GM23338 (cell line): Measurements from ENCODE around the gene YTHDC2. TPM values are rescaled to one million over a fixed set of nuclear protein-coding genes. Genes with fewer than 3 reads are reported as not detected.

Source experiments
- ATAC-seq: fragments of 200-7000 bp; cut with Tn5 transposase; 3 replicates; pipeline ENCODE4 v1.9.1; 2020
- DNase-seq: peaks from one replicate; pipeline ENCODE4 v3.0.0-alpha.2; 2015; ENCODE audit warnings: low spot score
- H2AFZ ChIP-seq: fragments of 200-600 bp; sonication (generic); 2 replicates; pipeline ENCODE4 v1.8.0; 2016; ENCODE audit warnings: antibody characterized with exemption, mild to moderate bottlenecking, moderate library complexity
- H3F3A ChIP-seq: fragments of 200-600 bp; sonication (generic); replicated peaks from 2 replicates; pipeline ENCODE4 v1.8.0; 2017; ENCODE audit warnings: antibody characterized with exemption, mixed run types, low read depth
- H3K27ac ChIP-seq: fragments of 200-600 bp; sonication (generic); 2 replicates; pipeline ENCODE4 v1.6.1; 2016; ENCODE audit warnings: low read depth
- H3K27me3 ChIP-seq: fragments of 200-600 bp; sonication (generic); 2 replicates; pipeline ENCODE4 v1.8.0; 2016; ENCODE audit warnings: mild to moderate bottlenecking, mixed run types, moderate library complexity; ENCODE audit not compliant: insufficient read depth
- H3K36me3 ChIP-seq: fragments of 200-600 bp; sonication (generic); 2 replicates; pipeline ENCODE4 v1.8.0; 2016; ENCODE audit warnings: mild to moderate bottlenecking; ENCODE audit not compliant: insufficient read depth
- H3K4me1 ChIP-seq: fragments of 200-600 bp; sonication (generic); 2 replicates; pipeline ENCODE4 v1.8.0; 2016; ENCODE audit warnings: mild to moderate bottlenecking, moderate library complexity; ENCODE audit not compliant: insufficient read depth
- H3K4me2 ChIP-seq: fragments of 200-600 bp; sonication (generic); 2 replicates; pipeline ENCODE4 v1.7.1; 2017; ENCODE audit warnings: mixed run types
- H3K4me3 ChIP-seq: fragments of 200-600 bp; sonication (generic); 2 replicates; pipeline ENCODE4 v1.6.1; 2016; ENCODE audit warnings: mixed run types
- H3K79me2 ChIP-seq: fragments of 200-600 bp; sonication (generic); replicated peaks from 2 replicates; pipeline ENCODE4 v1.8.0; 2017; ENCODE audit warnings: mild to moderate bottlenecking; ENCODE audit not compliant: insufficient read depth
- H3K9me2 ChIP-seq: fragments of 200-600 bp; sonication (generic); 2 replicates; pipeline ENCODE4 v1.8.0; 2017; ENCODE audit not compliant: insufficient read depth
- H4K20me1 ChIP-seq: fragments of 200-600 bp; sonication (generic); replicated peaks from 2 replicates; pipeline ENCODE4 v1.8.0; 2017; ENCODE audit warnings: mild to moderate bottlenecking; ENCODE audit not compliant: insufficient read depth
- H3K27ac Mint-ChIP-seq: 2 replicates; pipeline ENCODE4 v1.8.0; 2020; ENCODE audit warnings: inconsistent platforms, mild to moderate bottlenecking, moderate library complexity, mixed read lengths
- H3K27me3 Mint-ChIP-seq: 3 replicates; pipeline ENCODE4 v1.8.0; 2022; ENCODE audit warnings: low read depth, mild to moderate bottlenecking, moderate library complexity, mixed read lengths, inconsistent platforms; ENCODE audit not compliant: insufficient read depth, poor library complexity
- H3K36me3 Mint-ChIP-seq: 3 replicates; pipeline ENCODE4 v1.8.0; 2021; ENCODE audit warnings: low read depth, mild to moderate bottlenecking, inconsistent platforms, moderate library complexity, mixed read lengths
- H3K4me1 Mint-ChIP-seq: 3 replicates; pipeline ENCODE4 v1.8.0; 2020; ENCODE audit warnings: mild to moderate bottlenecking, inconsistent platforms, mixed read lengths
- H3K4me3 Mint-ChIP-seq: 3 replicates; pipeline ENCODE4 v1.8.0; 2021; ENCODE audit warnings: moderate library complexity, mild to moderate bottlenecking, inconsistent platforms, mixed read lengths
- H3K9me3 Mint-ChIP-seq: 3 replicates; pipeline ENCODE4 v1.8.0; 2020; ENCODE audit warnings: moderate library complexity, mild to moderate bottlenecking, inconsistent platforms, mixed read lengths
- CTCF ChIP-seq, 2 experiments: fragments of 200-600 bp in 1 of 2; sonication (generic) in 1 of 2; conservative IDR thresholded peaks; 2 replicates each; pipeline versions ENCODE4 v1.5.1 to v1.6.1; 2016 to 2017; ENCODE audit warnings: antibody characterized with exemption in 2 of 2, low read depth in 2 of 2, mild to moderate bottlenecking in 2 of 2, moderate library complexity in 1 of 2
- ETS1 ChIP-seq: IDR thresholded peaks from 2 replicates; pipeline ENCODE4 v1.6.1; 2016; ENCODE audit warnings: antibody characterized with exemption
- EZH2 ChIP-seq: fragments of 200-600 bp; sonication (generic); IDR thresholded peaks from one replicate; pipeline ENCODE4 v1.8.0; 2017; ENCODE audit warnings: antibody characterized with exemption, mild to moderate bottlenecking, low read depth; ENCODE audit not compliant: unreplicated experiment
- EZH2phosphoT487 ChIP-seq: fragments of 200-600 bp; sonication (generic); IDR thresholded peaks from one replicate; pipeline ENCODE4 v1.8.1; 2018; ENCODE audit warnings: antibody characterized with exemption; ENCODE audit not compliant: unreplicated experiment
- POLR2AphosphoS5 ChIP-seq: IDR thresholded peaks from 2 replicates; pipeline ENCODE4 v1.6.1; 2016; ENCODE audit warnings: antibody characterized with exemption, low read depth
- REST ChIP-seq: IDR thresholded peaks from one replicate; pipeline ENCODE4 v1.6.1; 2018; ENCODE audit warnings: antibody characterized with exemption; ENCODE audit not compliant: unreplicated experiment
- STAT1 ChIP-seq: IDR thresholded peaks from one replicate; pipeline ENCODE4 v1.6.1; 2016; ENCODE audit warnings: antibody characterized with exemption; ENCODE audit not compliant: unreplicated experiment
- ZNF114 ChIP-seq: fragments of 250-450 bp; sonication (Bioruptor Pico); IDR thresholded peaks from 2 replicates; pipeline ENCODE4 v1.5.0; 2020; ENCODE audit warnings: mild to moderate bottlenecking, moderate library complexity
- ZNF331 ChIP-seq: fragments of 250-450 bp; sonication (Bioruptor Pico); IDR thresholded peaks from 2 replicates; pipeline ENCODE4 v1.5.0; 2020; ENCODE audit warnings: low read depth, mild to moderate bottlenecking, moderate library complexity
- polyA plus RNA-seq: library from polyadenylated mRNA; unstranded; fragments of >200 nt; fragmentation: Nextera tagmentation; extraction: Ambion mirVana; gene quantifications from 2 replicates; pipeline ENCODE4 v1.2.1, GENCODE V29; 2016
- total RNA-seq: library from RNA; depleted of rRNA; stranded (reverse); fragments of >200 nt; shearing (Covaris generic); gene quantifications from 2 replicates; pipeline ENCODE4 v1.2.3, GENCODE V29; 2014
- TF ChIP-seq, protein P1 (sequence below): fragments of 250-450 bp; sonication (Bioruptor Pico); IDR thresholded peaks from 2 replicates; pipeline ENCODE4 v1.5.0; 2020; ENCODE audit warnings: mild to moderate bottlenecking, moderate library complexity

The YTHDC2 gene
- total and polyA plus RNA-seq, 2 experiments from 2014 or later = 19.9 to 33.9 TPM

DNA sequence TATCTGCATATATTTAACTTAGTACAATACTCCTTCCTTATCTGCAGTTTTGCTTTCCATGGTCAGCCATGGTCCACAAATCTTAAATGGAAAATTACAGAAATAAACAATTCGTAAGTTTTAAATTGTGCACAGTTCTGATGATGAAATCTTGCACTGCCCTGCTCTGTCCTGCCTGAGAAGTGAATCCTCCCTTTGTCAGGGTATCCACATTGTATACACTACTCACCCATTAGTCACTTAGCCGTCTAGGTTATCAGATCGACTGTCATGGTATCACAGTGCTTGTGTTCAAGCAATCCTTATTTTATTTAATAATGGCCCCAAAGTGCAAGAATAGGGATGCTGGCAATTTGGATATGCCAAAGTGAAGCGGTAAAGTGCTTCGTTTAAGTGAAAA, 8.3 kb upstream of the YTHDC2 start (continued):
- TF ChIP-seq, protein P1, sequence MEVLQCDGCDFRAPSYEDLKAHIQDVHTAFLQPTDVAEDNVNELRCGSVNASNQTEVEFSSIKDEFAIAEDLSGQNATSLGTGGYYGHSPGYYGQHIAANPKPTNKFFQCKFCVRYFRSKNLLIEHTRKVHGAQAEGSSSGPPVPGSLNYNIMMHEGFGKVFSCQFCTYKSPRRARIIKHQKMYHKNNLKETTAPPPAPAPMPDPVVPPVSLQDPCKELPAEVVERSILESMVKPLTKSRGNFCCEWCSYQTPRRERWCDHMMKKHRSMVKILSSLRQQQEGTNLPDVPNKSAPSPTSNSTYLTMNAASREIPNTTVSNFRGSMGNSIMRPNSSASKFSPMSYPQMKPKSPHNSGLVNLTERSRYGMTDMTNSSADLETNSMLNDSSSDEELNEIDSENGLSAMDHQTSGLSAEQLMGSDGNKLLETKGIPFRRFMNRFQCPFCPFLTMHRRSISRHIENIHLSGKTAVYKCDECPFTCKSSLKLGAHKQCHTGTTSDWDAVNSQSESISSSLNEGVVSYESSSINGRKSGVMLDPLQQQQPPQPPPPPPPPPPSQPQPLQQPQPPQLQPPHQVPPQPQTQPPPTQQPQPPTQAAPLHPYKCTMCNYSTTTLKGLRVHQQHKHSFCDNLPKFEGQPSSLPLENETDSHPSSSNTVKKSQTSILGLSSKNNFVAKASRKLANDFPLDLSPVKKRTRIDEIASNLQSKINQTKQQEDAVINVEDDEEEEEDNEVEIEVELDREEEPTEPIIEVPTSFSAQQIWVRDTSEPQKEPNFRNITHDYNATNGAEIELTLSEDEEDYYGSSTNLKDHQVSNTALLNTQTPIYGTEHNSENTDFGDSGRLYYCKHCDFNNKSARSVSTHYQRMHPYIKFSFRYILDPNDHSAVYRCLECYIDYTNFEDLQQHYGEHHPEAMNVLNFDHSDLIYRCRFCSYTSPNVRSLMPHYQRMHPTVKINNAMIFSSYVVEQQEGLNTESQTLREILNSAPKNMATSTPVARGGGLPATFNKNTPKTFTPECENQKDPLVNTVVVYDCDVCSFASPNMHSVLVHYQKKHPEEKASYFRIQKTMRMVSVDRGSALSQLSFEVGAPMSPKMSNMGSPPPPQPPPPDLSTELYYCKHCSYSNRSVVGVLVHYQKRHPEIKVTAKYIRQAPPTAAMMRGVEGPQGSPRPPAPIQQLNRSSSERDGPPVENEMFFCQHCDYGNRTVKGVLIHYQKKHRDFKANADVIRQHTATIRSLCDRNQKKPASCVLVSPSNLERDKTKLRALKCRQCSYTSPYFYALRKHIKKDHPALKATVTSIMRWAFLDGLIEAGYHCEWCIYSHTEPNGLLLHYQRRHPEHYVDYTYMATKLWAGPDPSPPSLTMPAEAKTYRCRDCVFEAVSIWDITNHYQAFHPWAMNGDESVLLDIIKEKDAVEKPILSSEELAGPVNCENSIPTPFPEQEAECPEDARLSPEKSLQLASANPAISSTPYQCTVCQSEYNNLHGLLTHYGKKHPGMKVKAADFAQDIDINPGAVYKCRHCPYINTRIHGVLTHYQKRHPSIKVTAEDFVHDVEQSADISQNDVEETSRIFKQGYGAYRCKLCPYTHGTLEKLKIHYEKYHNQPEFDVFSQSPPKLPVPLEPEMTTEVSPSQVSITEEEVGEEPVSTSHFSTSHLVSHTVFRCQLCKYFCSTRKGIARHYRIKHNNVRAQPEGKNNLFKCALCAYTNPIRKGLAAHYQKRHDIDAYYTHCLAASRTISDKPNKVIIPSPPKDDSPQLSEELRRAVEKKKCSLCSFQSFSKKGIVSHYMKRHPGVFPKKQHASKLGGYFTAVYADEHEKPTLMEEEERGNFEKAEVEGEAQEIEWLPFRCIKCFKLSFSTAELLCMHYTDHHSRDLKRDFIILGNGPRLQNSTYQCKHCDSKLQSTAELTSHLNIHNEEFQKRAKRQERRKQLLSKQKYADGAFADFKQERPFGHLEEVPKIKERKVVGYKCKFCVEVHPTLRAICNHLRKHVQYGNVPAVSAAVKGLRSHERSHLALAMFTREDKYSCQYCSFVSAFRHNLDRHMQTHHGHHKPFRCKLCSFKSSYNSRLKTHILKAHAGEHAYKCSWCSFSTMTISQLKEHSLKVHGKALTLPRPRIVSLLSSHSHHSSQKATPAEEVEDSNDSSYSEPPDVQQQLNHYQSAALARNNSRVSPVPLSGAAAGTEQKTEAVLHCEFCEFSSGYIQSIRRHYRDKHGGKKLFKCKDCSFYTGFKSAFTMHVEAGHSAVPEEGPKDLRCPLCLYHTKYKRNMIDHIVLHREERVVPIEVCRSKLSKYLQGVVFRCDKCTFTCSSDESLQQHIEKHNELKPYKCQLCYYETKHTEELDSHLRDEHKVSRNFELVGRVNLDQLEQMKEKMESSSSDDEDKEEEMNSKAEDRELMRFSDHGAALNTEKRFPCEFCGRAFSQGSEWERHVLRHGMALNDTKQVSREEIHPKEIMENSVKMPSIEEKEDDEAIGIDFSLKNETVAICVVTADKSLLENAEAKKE (CRISPR knock-in tag) = no peak
- TF ChIP-seq CTCF (conservative IDR thresholded peaks at IDR 0.05; ENCODE audit: low read depth in 2 of 2) (no peak), ETS1 (no peak), ZNF114 (no peak)

- no peaks in the 10 kb centered on the region for H3K4me1 ChIP-seq
- peaks cover 2% of the 10 kb centered on the region for H3K27me3 Mint-ChIP-seq
- H3K36me3 Mint-ChIP-seq = no peaks in the 10 kb centered on the region
- no peaks in the 10 kb centered on the region for H3F3A ChIP-seq
- no peaks in the 10 kb centered on the region for H3K4me1 Mint-ChIP-seq
- H3K9me2 ChIP-seq = no peaks in the 10 kb centered on the region
- no peaks in the 10 kb centered on the region for H3K9me3 Mint-ChIP-seq
- no peak overlapping the region for H3K4me3 ChIP-seq
- H3K4me3 Mint-ChIP-seq = no peak overlapping the region
- no peak overlapping the region for H2AFZ ChIP-seq
- no peaks in the 10 kb centered on the region for H3K27me3 ChIP-seq
- no peaks in the 10 kb centered on the region for H3K79me2 ChIP-seq
- H4K20me1 ChIP-seq = no peaks in the 10 kb centered on the region
- no peak for DNase-seq
- H3K4me2 ChIP-seq = no peak overlapping the region
- H3K27ac ChIP-seq = no peak overlapping the region
- H3K27ac Mint-ChIP-seq = no peak overlapping the region
- ATAC-seq = no peak
- H3K36me3 ChIP-seq = no peaks in the 10 kb centered on the region
- no peak for TF ChIP-seq REST
- TF ChIP-seq POLR2AphosphoS5 = no peak
- no peak for TF ChIP-seq ZNF331 (CRISPR knock-in tag)
- TF ChIP-seq ETS1 = no peak
- no peak for TF ChIP-seq EZH2phosphoT487
- no peak for TF ChIP-seq EZH2
- TF ChIP-seq ZNF114 = no peak
- no peak for TF ChIP-seq STAT1
These were observed 5.9 kb upstream of the YTHDC2 start for GRCh38 chr5:113507601-113508000.
